GM21528 (cell line): ENCODE data around the gene NDUFAF2.
"Not testable (repeated sequence)": the region's sequence is repeated elsewhere in the genome, so short reads cannot be mapped to it uniquely, and the experiment has no call there.

ENCODE experiments used
- ATAC-seq: cut with Tn5 transposase; IDR thresholded peaks from one replicate; pipeline ENCODE4 v1.9.1; 2021; ENCODE audit warnings: mild to moderate bottlenecking, moderate library complexity; ENCODE audit not compliant: unreplicated experiment, low FRiP score

NDUFAF2 gene

DNA sequence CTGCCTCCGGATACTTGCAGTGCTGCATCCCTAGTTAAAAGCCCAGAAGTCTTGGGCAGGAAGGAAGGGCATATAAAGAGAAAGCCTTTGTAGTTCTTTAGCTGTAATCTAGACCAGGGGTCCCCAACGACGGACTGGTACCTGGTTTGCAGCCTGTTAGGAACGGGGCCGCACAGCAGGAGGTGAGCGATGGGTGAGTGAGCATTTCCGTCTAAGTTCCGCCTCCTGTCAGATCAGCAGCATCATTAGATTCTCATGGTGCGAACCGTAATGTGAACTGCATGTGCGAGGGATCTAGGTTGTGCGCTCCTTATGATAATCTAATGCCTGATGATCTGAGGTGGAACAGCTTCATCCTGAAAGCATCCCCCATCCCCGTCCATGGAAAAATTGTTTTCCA, 218.9 kb downstream of the NDUFAF2 start:
- no peak for ATAC-seq

GRCh38 chr5:61167382-61167781, 222.4 kb downstream of the NDUFAF2 start:
- no peak for ATAC-seq

DNA sequence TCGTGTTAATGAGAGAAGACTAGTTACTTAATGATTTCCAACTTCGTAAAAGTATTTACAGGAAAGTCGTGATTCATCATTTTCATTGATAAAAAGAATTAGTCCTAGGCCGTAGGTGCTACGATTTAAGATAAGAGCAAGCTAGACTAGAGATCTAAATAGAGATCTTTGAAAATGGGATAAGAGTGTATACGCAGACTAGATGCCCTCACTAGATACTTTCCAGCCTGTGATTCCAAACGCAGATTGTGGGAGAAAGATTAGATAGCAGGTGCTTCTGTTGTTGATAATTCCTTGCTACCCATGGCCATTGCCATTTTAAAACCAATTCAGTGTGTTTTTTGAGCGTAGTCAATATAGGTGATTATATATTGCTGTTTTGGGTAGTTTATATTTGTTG, 223.9 kb downstream of the NDUFAF2 start:
- no peak for ATAC-seq

DNA sequence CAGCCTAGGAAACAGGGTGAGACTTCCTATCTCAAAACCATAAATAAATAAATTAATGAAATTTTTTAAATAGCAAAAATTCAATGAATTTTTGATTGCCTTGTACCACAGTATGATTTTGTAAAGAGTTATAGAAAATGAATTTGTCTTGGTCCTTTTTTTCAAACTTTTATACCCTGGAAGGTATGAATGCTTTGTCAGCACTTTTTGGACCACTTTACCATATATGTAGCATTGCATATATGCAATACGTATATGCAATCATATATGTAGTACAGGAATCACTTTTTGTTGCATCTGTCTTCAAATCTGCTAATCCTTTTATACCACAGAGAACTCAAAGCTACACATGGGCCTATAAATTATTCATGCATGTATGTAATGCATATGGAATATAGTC, 226.5 kb downstream of the NDUFAF2 start:
- ATAC-seq, result no peak

- ATAC-seq, result no peak
Observed at GRCh38 chr5:61176631-61177030, 231.6 kb downstream of the NDUFAF2 start.

DNA sequence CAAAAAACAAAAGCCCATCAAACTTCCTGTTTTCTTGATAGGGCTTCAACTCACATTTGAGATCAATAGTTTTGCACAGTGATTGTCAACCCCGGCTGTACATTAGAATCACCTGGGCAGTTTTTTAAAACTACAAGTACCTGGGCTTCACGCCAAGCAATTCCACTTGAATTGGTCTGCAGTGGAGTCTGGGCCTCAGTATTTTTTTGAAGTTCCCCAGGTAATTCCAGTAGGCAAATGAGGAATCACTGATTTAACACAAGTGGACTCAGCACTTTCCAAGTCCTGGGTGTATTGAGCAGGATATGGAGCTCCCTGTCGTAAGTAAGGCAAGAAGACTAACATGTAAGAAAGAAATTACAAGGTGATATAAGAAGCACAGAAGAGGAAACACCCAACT, 232.1 kb downstream of the NDUFAF2 start:
- ATAC-seq, result no peak

DNA sequence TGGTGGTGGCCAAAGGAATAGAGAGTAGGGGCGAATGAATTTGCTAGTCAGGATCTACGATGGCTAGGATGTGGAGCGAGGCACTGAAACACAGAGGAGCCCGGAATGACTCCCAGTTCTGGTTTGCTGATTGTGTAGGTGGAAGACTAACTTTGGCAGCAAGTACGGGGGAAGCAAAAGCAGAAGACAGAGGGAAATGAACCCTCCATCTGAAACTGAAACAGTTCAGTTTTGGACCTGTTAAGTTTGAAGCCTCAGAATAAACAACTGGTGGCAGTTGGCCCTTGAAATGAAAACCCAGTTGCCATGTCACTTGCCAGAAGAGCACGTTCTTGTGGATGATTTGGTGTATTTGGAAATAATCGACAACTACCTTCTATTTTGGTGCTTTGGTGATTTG, 232.7 kb downstream of the NDUFAF2 start:
- peak; percentile 89 for ATAC-seq

DNA sequence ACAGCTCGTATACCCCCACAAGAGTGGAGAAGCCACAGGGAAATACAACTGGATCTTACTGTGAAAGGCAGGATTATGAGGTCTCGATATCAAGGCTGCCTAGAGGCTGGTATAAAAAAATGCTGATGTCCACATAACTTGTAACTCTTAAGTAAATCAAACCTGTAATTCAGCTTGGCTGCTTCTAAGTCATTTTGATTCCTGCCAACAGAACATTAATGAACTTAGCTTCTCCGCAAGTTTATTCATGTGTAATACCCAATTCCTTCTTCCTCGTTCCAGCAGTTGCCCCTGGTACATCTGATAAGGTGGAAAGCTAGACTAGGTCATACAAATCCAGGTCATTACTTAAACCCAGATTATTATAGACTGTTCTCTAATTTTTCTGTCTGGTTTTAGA, 233.7 kb downstream of the NDUFAF2 start:
- ATAC-seq, result no peak

DNA sequence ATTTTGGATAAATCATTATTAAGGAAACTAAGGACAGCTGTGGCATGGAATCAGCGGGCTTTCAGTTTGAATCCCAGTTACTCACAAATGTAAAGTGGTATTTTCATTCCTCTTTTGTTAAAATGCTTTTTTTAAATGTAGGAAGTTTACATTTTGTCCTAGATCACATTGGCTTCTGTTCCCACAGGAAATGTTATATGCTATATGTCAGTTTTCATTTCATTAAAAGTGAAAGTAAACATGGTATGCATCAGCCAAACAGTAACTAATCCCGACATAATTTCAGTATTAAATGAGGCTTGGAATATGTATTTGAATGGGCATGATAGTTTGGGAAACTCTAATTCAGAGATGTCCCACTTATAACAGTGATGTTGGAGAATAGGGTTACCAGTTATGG, 235.9 kb downstream of the NDUFAF2 start:
- no peak for ATAC-seq

DNA sequence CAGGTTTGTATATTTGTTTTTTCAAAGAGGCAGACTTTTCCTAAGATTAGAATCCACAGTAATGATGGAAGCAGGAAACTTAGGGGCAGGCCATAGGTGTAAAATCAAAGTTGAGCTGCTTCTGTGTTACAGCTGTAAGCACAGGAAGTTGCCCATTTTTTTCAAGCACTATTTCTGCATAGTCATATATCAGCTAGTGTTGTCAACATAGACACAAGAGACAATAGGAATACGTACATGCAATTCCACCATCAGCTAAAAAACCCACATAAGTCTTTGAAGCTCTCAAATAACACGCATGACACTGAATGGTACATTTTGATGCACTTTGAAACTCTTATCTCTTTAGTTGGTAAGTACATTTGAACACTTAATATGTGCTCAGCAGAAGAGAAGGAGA, 237.4 kb downstream of the NDUFAF2 start:
- ATAC-seq, result no peak

- ATAC-seq, result no peak
Observed at GRCh38 chr5:61183538-61183937, 238.5 kb downstream of the NDUFAF2 start.

DNA sequence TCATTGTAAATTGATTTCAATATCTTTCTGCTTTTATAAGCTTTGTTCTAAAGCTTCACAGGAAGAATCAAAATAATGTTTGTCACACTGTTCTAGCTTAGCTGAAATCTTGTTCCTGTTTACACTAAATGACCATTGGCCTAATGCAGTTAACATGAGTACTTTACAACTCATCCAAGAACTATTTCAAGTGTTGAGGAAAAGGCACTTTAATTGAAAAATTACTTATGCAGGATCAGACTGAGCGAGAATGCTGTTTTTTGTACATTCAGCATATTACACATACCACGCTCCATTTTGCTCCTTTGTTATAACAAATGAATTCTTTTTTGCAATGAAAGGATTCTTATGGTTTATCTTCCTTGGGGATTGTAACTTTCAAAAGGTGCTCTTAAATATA, 239.7 kb downstream of the NDUFAF2 start:
- no peak for ATAC-seq

DNA sequence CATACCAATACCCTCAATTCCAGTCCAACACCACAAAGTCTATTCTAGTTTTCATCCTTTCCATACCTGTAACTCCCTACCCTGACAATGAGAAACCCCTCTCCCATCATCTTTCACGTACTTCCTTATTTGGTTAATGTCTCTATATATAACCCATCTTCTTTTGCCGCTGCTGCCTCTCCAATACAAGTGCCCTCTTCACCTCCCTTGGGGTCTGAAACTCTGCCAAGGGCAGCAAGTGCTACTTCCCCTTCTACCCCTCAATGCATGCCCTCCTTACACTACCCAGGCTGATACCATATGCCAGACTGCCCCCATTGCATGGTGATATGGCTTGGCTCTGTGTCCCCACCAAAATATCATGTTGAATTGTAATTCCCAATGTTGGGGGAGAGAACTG, 241.6 kb downstream of the NDUFAF2 start:
- no peak for ATAC-seq

DNA sequence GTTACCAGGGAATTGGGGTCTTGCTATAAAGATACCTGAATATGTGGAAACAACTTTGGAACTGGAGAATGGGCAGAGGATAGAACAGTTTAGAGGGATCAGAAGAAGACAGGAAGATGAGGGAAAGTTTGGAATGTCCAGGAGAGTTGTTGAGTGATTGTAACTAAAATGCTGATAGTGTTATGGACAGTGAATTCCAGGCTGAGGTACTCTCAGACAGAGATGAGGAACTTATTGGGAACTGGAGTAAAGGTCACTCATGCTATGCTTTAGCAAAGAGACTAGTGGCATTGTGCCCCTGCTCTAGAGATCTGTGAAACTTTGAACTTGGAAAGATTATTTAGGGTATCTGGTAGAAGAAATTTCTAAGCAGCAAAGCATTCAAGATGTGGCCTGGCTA, 242.3 kb downstream of the NDUFAF2 start:
- ATAC-seq, result not testable (repeated sequence)

- not testable (repeated sequence) for ATAC-seq
Observed at GRCh38 chr5:61187826-61188225, 242.8 kb downstream of the NDUFAF2 start.

DNA sequence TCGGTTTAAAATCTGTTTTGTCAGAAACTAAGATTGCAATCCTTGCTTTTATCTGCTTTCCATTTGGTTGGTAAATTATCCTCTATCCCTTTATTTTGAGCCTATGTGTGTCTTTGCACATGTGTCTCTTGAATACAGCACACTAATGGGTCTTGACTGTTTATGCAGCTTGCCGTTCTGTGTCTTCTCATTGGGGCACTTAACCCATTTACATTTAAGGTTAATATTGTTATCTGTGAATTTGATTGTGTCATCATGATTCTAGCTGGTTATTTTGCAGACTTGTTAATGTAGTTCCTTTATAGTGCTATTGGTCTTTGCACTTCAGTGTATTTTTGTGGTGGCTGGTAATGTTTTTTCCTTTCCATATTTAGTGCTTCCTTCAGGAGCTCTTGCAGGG, 253.6 kb downstream of the NDUFAF2 start:
- no peak for ATAC-seq

DNA sequence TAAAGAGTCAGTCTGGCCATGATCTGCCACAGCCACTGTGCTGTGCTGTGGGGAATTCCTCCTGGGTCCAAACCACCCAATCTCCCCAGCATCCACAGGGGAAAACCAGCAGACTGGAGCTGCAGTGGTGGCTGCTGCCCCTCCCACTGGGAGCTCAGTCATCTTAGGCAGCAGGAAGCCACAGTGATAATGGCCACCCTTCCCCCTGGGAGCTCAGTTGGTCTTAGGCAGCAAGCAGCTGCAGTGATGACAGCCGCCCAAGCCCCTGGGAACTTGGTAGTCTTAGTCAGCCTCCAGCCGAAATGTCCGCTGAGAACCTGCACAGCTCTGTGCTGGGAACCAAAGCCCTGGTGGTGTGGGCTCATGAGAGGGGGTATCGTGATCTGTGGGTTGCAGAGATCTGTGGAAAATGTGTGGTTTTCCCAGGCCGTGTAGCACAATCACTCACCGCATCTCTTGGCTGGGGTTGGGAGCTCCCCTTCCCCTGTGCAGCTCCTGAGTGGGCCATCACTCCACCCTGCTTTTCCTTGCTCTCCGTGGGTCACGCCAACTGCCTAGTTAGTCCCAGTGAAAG, 255.7 kb downstream of the NDUFAF2 start:
- no peak for ATAC-seq

- ATAC-seq, result no peak
Observed at GRCh38 chr5:61202213-61202612, 257.2 kb downstream of the NDUFAF2 start.
